ENCODE results near the gene ADNP. TPM values are rescaled to one million over a fixed set of nuclear protein-coding genes. Genes with fewer than 3 reads are reported as not detected.
A peak's percentile ranks its signal among the peaks of the same experiment; 100 is the strongest.

Gene ADNP
- total and polyA plus RNA-seq, 10 of the 15 experiments (the other 5 are each of a cell fraction or from before 2014, with no cell fraction given) = 23.0 to 74.4 (median 34.9) TPM

DNA sequence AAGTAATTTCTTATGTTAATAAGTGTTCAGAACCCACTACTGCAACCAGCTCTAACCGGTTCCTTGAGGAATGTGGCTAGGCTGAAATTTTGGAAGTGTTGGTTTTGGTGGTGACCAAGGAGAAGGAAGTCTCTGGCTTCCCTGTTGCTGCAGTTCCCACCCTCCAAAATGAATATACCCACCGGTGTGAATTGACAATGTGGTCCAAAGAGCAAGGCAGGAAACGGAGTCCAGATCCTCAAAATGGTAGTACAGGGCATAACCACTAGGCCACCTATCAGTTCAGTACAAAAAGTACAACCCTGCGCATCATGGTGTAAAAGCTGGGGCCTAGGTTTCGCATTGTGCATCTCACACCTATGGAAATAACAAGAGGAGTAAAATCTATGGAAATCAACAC, 2.8 kb downstream of the ADNP start:
- FAIRE-seq = no peak
- in situ Hi-C loops (cut with MboI) (no loop called here), intact Hi-C loops (cut with micrococcal nuclease; ENCODE audit: unreplicated experiment) (no loop called here)
- Histone ChIP-seq H3K9me3 (replicated peaks; ENCODE audit: control insufficient read depth, insufficient read depth, low read length) (no peaks in the 10 kb centered on the region), H4K20me1 (ENCODE audit: control insufficient read depth, insufficient read depth) (no peaks in the 10 kb centered on the region), H3K79me2 (ENCODE audit: control insufficient read depth, insufficient read depth, low read length) (peaks cover 71% of the 10 kb centered on the region), H3K27ac (ENCODE audit: control insufficient read depth, insufficient read depth) (peak overlapping the region; percentile 33; the same call in 1 of the 2 replicates), H3K36me3 (ENCODE audit: control insufficient read depth in 2 of 2, insufficient read depth in 2 of 2, low read length in 1 of 2) (peaks cover 2 to 20% of the 10 kb centered on the region in 2 experiments), H3K4me3 (peak overlapping the region; percentile 77), H3K4me1 (ENCODE audit: control insufficient read depth, insufficient read depth, low read length) (peaks cover 5% of the 10 kb centered on the region; the same call in 1 of the 2 replicates), H3K4me2 (ENCODE audit: control insufficient read depth, insufficient read depth) (peak overlapping the region; percentile 80), H2AFZ (ENCODE audit: control insufficient read depth, low read depth, low read length) (no peak overlapping the region), H3K27me3 (replicated peaks in 1 of 2; ENCODE audit: control insufficient read depth in 2 of 2, insufficient read depth in 2 of 2, low read length in 1 of 2) (no peaks in the 10 kb centered on the region), H3K9ac (ENCODE audit: control insufficient read depth, insufficient read depth, low read length) (peak overlapping the region; percentile 57; the same call in 1 of the 2 replicates)
- POLR2A ChIA-PET = interaction anchor here (0.9 to 6.0 kb wide), 10 partner anchors 12 to 134 kb away, joined by 3 to 67 read pairs (median 4); partner anchors contain the start of gene BCAS4
- SMC1A ChIA-PET (ENCODE audit: uncharacterized antibody, unreplicated experiment) = interaction anchor here (0.7 to 8.2 kb wide), 19 partner anchors 8 to 135 kb away, joined by 3 to 90 read pairs (median 7); partner anchors contain the start of genes BCAS4, DPM1 and MOCS3
- CTCF ChIA-PET = interaction anchor here (0.7 to 13.0 kb wide), 16 partner anchors 9 to 179 kb away, joined by 3 to 336 read pairs (median 16); partner anchors contain the start of genes BCAS4, DPM1 and MOCS3
- TF ChIP-seq, protein P1, sequence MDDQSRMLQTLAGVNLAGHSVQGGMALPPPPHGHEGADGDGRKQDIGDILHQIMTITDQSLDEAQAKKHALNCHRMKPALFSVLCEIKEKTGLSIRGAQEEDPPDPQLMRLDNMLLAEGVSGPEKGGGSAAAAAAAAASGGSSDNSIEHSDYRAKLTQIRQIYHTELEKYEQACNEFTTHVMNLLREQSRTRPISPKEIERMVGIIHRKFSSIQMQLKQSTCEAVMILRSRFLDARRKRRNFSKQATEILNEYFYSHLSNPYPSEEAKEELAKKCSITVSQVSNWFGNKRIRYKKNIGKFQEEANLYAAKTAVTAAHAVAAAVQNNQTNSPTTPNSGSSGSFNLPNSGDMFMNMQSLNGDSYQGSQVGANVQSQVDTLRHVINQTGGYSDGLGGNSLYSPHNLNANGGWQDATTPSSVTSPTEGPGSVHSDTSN (IDR thresholded peaks at IDR 0.05; ENCODE audit: insufficient replicate concordance, low read depth, low read length) = no peak
- TF ChIP-seq MYB (IDR thresholded peaks at IDR 0.05; ENCODE audit: borderline replicate concordance, low read depth, low read length) (no peak), ASH2L (IDR thresholded peaks at IDR 0.05; ENCODE audit: borderline replicate concordance, low read depth) (no peak), CTCF (IDR thresholded peaks at IDR 0.05 in 2 of 3, conservative IDR thresholded peaks at IDR 0.05 in 1 of 3; ENCODE audit: control insufficient read depth in 2 of 3, extremely low read depth in 1 of 3, insufficient read depth in 1 of 3, low read depth in 3 of 3, low read length in 3 of 3) (peak; percentile 7 to 52 (median 23); a peak in 2 of 6 replicates), YY1 (IDR thresholded peaks at IDR 0.05; ENCODE audit: low read depth, low read length) (0 out of 2 replicates have a peak, but pooled peaks have one; percentile 15), ZNF687 (IDR thresholded peaks at IDR 0.05) (0 out of 2 replicates have a peak, but pooled peaks have one; percentile 17), ZSCAN29 (IDR thresholded peaks at IDR 0.05) (no peak), NFIC (IDR thresholded peaks at IDR 0.05; ENCODE audit: low read depth, low read length) (no peak)
- DNase-seq (ENCODE audit: low read depth, low spot score) = no peak
- no TSS peak for BruUV-seq (replicated peaks)
- 64% methylated on average over 5 of the region's 5 CpGs for WGBS (ENCODE audit: insufficient coverage, insufficient replicate concordance, low lambda C conversion rate, missing lambda C conversion rate)
- ATAC-seq = peak; percentile 64
- RAD21 ChIA-PET (ENCODE audit: unreplicated experiment) = interaction anchor here (0.9 to 7.6 kb wide), 12 partner anchors 9 to 138 kb away, joined by 3 to 125 read pairs (median 9); partner anchors contain the start of gene BCAS4

Data from GM12878 (cell line).